GM21825 (cell line): ENCODE data around the gene EPB41L4B.
A peak's percentile ranks its signal among the peaks of the same experiment; 100 is the strongest.
"Not testable (repeated sequence)": the region's sequence is repeated elsewhere in the genome, so short reads cannot be mapped to it uniquely, and the experiment has no call there.

Source experiments
- ATAC-seq: cut with Tn5 transposase; IDR thresholded peaks from one replicate; pipeline ENCODE4 v1.9.1; 2021; ENCODE audit warnings: mild to moderate bottlenecking, moderate library complexity; ENCODE audit not compliant: unreplicated experiment

EPB41L4B gene

DNA sequence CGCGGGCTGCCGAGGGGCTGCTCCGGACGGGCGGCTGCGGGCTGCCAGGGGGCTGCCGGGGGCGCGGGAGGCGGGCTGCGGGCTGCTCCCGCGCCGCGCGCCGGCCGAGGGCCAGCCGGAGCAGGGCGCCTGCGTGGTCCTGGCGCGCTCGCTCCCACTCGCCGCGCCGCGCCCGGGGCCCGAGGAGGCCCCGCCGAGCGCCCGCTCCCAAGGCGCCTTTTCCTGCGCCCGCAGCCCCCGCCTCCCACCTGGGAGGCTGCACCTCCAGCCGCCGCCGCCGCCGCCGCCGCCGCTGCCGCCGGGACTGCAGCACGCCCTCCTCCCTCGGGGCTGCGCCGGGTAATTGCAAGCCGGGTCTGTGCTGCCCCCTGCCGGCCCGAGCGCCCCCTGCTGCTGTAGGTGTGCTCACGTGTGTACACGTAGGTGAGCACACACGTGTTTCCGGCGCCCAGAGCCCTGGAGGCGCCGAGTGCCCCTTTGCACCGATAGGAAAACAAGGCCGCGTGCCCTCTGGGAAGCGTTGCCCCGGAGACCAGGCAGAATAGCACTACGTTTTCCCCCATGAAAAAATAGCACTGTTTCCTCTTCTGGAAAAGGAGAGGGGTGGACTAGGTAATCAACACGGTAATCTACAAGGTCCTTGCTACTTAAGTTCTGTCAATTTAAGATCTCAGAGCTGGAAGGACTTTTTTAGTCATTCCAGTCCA lies at the start of gene EPB41L4B:
TSS of gene EPB41L4B (minus strand) at position 318 of the 707 bp plus-strand sequence. CDS start 613 bp downstream, outside the sequence.
- peak; percentile 99 for ATAC-seq

DNA sequence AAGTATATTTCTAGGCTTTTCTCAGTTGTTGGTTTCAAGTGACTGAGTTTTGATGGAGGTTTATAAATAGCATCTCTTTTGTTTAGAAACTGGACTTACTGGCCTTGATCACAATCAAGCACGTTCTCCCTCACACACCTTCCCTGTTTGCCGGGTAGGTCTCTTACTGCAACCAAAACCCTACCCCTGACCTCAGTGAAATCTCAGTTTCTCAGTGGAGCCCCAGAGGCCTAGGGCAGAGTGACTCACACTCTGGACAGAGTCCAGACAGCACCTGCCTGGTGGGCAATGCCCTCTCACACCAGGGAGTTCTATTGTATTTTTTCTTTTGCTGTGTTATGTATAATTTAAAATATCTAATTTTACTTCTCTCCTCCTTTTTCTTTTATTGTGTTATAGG lies 48.4 kb upstream of the EPB41L4B start:
- peak; percentile 65 for ATAC-seq

DNA sequence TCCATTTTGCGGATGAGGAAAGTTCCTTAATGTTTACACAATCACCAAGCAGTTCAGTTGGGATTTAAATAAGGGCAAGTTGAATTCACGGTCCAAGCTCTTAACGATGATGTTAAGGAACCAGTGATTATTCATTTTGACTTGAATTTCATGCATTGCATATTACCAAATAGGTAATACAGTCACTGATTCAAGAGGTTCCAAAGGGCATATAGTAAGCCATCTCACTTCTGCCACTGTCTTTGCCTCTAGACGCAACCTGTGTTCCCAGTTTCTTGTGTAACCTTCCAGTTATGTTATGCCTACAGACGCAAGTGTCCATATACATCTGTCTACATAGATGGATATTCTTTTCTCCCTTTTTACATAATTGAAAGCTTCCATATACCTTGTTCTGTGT lies 39.9 kb upstream of the EPB41L4B start:
- ATAC-seq, result no peak

DNA sequence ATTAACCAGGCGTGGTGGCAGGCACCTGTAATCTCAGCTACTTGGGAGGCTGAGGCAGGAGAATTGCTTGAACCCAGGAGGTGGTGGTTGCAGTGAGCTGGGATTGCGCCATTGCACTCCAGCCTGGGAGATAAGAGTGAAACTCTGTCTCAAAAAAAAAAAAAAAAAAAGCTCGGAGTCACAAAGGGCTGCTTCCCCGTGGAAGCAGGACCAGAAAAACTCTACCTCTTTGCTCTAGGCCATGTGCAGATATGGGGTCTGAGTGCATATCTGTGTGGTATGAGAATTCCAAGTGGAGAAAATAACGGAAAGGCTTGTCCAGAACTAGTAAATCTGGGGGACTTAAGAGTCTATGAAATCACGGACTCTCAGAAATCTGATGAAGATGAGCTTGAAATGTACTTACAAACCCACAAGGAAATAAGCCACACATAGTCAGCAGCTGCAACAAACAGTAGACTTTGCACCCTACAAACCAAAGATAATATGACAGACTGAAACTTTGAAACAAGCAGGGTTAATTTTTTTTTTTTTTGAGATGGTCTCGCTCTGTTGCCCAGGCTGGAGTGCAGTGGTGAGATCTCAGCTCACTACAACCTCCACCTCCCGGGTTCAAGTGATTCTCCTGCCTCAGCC lies 38.2 kb upstream of the EPB41L4B start:
- ATAC-seq, result not testable (repeated sequence)

DNA sequence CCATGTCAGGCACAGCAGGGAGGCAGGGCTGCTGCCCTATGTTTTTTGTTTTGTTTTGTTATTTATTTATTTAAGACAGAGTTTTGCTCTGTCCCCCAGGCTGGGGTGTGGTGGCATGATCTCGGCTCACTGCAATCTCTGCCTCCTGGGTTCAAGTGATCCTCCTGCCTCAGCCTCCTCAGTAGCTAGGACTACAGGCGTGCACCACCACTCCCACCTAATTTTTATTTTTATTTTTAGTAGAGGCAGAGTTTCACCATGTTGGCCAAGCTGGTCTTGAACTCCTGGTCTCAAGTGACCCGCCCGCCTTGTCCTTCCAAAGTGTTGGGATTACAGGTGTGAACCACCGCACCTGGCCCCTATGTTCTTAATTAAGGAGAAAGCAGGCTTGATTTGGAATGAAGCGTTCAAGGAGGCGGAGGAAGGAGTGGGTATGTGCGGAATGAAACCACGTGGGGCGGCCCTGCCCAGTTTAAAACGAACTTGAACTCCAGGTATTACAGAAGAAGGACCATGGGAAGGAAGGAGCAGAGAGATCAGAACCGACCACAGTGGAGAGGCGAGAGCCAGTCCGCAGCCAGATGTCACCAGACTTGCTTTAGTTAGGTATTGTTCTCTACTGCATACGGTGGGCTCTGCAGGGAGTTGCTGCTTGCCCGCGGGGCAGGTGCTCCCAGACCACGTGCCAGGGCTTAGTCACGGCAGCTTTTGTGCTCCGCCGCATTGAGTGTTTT lies 34.9 kb upstream of the EPB41L4B start:
- no peak for ATAC-seq

DNA sequence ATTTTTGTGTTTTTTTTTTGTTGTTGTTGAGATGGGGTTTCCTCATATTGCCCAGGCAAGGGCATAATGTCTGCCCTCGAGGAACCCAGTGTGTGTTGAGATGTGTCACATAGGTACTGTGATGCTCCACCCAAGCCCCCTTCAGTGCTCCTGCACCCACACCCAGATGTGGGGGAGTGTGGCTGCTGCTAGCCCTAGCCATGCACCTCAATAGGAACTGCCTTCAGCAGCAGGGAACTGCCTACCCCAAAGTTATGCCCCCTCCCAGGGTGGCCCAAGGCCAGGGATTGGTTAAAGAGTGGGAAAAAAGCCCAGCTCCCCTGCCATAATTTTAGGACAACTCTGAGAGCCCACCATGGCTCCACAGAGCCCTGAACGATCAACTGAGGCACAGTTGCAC lies 33.3 kb upstream of the EPB41L4B start:
- ATAC-seq, result no peak

DNA sequence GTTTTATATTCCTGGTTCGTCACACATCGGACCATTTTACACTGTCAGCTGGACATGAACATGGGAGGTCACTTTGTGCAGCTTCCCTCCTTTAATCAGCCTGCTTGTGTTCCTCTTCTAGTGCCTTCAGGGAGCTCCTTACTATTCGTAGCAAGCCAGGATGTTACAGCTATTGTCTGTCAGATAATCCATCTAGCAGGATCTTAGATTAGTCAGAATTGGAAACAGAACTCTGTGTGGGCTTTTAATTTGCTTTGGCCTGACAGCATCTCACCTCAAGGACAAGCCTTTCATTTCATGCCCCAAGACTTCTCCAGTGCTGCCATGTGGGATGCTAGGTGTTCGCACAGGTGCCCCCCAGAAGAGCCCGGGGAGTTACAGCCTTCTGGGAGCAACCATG lies 30.2 kb upstream of the EPB41L4B start:
- ATAC-seq, result no peak

DNA sequence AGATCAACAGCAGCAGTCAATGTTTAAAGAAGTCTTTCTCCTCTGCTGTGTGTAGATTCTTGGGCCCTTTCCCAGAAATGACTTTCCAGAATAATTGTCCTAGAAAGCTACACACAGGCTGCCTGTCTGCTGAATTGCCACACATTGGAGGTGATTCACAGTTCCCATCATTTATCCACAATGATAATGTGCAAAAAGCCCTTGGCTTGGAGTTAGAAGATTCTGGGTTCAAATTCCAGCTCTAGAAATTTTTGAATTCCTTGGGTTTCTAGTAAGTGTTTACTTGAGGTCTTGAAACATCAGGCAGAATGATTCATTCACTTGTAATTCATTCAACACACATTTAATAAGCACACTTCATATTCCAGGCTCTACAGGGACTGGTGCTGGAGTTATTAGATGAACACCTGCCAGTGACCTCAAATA lies 28.6 kb upstream of the EPB41L4B start:
- ATAC-seq, result no peak

DNA sequence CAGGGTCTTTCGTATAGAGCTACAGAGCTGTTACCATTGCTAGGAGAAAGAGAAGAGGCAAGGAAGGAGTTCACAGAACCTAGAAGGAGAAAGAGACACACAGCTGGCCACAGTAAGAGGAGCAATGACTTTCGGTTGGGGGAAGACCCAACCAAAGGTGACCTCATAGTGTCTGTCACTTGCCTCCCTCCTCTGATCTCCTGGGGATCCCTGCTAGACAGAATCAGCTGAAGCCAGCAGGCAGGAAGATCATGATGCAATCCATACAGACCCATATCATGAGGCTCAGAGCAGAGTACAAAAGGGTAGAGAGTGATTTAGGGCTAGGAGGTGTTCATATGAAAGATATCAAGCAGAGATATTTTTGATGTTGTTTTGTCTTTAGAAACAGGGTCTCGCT lies 26.0 kb upstream of the EPB41L4B start:
- no peak for ATAC-seq

DNA sequence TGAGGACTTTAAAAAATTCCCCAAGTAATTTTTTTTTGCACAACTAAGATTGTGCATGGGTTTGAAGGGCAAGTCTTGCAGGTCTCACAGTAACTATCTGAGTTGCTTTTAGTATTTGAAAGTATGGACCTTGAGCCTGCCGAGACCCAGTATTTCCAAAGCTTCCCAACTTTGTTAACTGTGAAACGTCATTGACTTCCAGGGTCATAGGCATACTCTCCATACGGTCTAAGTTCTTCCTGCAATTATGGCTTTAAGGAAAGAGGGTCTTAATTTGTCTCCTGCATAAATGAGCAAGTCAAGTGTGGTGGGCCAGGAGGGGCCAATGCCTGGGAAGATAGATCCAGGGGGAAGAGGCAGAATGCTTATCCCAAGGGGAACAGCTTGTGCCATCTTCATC lies 24.0 kb upstream of the EPB41L4B start:
- ATAC-seq, result no peak

DNA sequence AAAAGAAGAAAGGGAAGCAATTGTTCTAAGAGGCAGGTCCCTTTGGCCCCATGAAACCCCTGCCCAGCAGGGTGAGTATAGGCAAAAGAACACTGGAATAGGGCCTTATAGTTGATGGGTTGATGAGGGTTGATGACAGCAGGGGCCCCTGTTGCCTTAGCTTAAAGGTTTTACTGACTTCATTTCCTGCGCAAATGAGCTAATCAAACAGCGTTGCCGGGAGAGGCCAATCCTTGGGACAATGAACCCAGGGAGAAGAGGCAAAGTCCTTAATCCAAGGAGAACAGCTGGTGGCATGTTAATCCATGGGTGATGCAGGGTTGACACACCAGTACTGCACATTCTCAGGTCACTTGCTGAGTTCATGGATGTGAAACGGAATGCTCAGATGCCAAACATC lies 22.0 kb upstream of the EPB41L4B start:
- no peak for ATAC-seq

DNA sequence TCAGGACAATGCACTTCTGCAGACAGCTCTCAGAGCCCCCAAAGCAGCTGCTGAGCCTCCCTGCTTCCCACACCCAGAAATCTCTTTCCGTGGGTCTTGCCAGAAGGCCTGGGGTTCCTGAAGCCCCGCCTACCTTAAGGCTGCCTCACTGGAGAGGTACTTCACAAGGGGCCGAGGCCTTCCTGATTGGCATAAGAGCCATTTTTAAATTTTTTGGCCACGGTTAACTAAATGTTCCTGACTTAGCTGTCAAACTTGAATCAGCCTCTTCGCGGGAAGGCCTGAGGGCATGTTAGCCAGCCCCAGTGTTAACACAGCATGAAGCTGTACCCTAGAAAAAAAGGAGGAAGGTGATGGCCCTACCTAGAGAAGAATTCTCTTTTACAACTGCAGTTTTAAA lies 20.7 kb upstream of the EPB41L4B start:
- ATAC-seq, result no peak

DNA sequence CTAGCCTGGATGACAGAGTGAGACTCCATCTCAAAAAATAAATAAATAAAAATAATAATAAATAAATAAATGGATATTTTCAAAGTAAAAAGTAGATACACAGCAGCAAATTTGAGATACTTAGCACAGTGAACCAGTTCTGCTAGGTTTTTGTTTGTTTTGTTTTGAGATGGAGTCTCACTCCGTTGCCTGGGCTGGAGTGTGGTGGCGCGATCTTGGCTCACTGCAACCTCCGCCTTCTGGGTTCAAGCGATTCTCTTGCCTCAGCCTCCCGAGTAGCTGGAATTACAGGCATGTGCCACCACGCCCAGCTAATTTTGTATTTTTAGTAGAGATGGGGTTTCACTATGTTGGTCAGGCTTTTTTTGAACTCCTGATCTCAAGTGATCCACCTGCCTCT lies 20.1 kb upstream of the EPB41L4B start:
- ATAC-seq, result not testable (repeated sequence)

DNA sequence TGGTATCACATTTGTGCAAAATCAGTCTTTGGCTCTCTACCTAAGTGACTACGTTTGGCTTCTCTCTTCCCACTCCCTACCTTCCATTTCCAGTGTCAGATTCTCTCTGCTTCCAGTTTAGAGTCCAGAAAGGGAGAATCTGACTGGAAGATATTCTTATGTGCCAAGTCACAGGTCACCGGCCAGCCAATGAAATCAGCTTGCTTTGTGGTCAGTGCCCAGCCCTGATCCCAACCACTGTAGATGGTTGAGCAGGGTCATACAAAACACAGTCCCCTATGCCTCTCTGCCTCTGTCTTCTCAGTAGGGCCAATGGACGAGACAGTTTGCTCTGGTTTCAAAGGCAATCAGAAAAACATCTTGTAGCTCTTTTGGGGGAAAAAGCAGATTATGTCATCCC lies 15.6 kb upstream of the EPB41L4B start:
- no peak for ATAC-seq

DNA sequence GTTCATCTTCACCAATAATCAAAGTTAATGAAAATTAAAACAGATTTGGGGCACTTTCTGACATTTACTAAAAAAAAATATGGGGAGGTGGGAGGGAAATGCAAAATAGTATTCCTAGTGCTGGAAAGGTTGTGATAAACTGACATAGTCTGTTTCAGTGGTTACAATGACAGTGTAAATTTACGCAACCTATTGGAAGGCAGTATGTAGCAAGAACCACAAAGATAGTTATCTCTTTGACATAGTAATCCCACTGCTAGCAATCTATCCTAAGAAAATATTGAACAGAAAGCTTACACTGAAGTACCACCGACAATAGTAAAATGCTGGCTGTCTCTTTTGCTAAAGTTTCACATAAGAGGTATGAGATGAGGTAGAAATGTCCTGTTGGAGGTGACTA lies 15.1 kb upstream of the EPB41L4B start:
- ATAC-seq, result no peak

DNA sequence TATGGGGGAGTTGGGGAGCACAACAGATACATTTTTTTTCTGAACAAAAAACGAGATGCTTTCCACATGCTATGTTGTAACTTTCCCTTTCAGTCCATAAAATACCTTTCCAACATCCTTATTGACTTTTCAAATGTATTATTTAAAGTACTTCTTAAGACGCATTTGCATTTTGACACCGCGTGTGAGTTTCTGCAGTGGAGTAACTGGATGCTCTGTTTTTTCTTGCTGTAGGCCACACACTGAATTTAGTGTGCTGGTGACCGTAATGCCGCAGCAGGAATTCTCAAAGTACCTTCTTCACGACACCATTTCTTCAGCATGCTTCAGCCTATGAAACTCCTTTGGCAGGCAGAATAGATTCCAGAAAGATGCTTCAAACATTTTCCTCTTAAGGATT lies 14.3 kb upstream of the EPB41L4B start:
- ATAC-seq, result no peak

DNA sequence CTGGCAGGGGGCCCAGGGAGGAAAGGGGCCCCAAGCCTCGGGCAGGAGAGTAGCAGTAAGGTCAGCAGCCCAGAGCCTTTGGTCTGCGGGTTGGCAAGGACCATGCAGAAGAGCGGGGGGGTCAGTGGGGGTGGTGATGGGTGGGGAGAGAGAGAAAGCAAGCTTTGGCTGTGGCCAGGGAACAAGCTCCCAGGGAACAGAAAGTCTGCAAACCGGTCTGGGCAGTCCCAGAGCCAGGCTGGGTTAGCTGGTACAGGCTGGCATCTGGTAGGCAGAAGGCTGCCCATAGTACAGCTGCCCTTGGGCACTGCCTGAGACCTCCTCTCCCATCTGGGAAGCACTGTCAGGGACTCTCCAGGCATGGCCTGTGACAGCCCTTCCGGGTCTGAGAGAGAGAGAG lies 10.5 kb upstream of the EPB41L4B start:
- ATAC-seq, result no peak

DNA sequence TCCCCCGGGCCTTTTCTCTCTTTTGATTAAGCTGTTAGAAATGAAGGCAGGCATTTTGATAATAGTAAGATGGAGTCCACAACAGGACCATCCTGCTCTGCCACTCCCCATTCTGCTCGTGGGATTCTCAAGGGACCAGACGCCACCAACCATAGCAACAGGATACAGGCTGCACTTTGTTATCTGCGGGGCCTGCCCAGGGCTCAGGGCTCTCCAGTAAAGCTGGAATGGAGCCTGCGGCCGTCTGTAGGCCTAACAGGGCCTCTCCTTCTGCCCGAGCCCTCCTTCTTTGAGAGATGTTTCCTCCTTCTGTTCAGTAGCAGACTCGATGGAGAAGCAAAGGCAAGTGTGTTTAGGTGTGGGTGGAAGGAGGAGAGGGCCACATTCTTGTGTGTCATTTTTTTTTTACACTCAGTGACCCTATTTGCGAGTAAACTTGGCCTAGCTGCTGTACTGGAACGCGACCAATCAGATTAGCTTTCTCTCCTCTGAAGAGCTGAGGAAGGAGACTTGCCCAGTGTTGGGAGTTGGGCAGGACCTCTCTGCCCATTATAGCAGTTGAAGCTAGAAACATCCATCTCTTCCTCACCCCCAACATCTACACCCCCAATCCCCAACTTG lies 8.9 kb upstream of the EPB41L4B start:
- no peak for ATAC-seq

DNA sequence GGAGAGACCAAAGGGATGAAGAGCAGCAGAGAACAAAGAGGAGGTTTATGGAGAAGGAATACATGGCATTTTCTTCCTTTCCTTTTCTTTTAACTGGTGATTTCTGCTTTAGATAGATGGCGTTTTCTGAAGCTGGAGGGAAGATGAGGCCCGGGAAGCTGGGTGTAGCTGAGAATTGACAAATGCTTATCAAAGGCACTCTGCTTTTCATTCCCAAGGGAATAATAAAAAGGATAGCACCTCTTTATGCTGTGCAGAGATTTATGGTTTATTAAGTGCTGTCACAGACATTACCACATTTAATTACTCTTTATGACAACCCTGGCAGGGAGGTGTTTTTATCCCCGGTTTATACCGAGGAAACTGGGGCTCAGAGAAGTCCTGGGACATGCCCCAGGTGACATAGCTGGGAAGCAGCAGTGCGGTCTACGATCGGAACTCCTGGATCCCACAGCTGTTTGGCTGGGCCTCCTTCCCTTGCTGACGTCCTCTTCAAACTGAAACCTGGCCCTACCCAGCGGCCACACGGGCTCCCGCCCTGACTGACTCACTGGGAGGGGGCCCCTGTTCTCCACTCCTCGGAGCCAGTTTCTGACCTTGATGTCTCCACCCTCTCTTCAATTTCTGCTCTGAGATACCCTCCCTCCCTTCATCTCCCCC lies 8.2 kb upstream of the EPB41L4B start:
- no peak for ATAC-seq

DNA sequence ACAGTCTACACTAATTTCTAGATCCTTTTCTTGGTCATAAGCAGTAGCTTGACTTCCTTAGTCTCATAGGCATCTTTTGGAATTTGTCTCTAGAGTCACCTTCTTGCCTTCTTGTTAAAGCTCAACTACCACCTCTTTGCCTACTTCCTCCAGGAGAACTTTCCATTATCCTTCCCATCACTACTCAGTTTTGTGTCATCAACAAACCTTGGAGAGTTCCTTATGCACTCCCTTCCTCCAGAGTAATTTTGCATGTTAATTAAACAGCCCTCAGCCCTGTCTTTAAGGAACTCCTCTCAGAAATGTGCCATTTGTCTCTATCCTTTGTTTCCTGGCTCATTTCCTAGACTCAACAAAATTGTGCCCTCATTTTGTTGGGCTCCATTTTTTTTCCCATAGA lies 4.2 kb upstream of the EPB41L4B start:
- ATAC-seq, result no peak

DNA sequence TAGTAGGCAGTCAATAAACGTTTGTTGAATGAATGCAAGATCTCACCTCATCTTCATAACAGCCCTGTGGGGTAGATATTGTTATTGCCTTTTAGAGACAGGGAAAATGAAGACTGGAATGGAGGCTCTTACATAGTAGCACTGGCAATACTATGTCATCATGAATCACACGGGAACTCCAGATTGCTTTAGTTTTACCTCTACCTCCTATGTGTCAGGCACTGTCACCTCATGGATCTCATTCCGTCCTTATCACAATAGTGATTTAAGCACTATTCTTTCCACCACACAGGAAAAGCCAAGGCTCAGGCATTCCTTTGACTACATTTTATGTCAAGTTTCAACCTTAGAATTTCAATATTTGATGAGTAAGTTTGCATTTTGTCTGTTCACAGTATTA lies 2.9 kb upstream of the EPB41L4B start:
- no peak for ATAC-seq
